ENCODE results near the gene TRAF2. TPM values are rescaled to one million over a fixed set of nuclear protein-coding genes. Genes with fewer than 3 reads are reported as not detected.

The TRAF2 gene
- polyA plus RNA-seq, 4 donors: 11.2 to 17.9 (median 14.8) TPM

- DNase-seq (ENCODE audit: low read depth in 4 of 4, low spot score in 2 of 4): no peak
Measured at GRCh38 chr9:136972335-136972734, 86.0 kb downstream of the TRAF2 start.

GRCh38 chr9:136972743-136973142 lies 86.4 kb downstream of the TRAF2 start:
- no peak for DNase-seq (ENCODE audit: low read depth in 4 of 4, low spot score in 2 of 4)

GRCh38 chr9:136973618-136974617 lies 87.6 kb downstream of the TRAF2 start:
- DNase-seq (ENCODE audit: low read depth in 4 of 4, low spot score in 2 of 4): no peak

GRCh38 chr9:136974817-136975535 lies 88.7 kb downstream of the TRAF2 start:
- no peak for DNase-seq (ENCODE audit: low read depth in 4 of 4, low spot score in 2 of 4)

GRCh38 chr9:136975644-136976043 lies 89.3 kb downstream of the TRAF2 start:
- DNase-seq (ENCODE audit: low read depth in 4 of 4, low spot score in 2 of 4): no peak

Other genes with a start within 250 kb of the TRAF2 start
- gene EGFL7, start 223.6 kb upstream of the TRAF2 start, polyA plus RNA-seq (ENCODE audit: insufficient read length in 4 of 4): 10 to 100 TPM; 50.5 to 85.7 (median 72.4) TPM
- 10 to 100 TPM; 39.4 to 61.8 (median 52.5) TPM for gene AGPAT2, start 199.1 kb upstream of the TRAF2 start, polyA plus RNA-seq (ENCODE audit: insufficient read length in 4 of 4)
- 10 to 100 TPM; 28.5 to 47.3 (median 40.1) TPM for gene DIPK1B, start 173.9 kb upstream of the TRAF2 start, polyA plus RNA-seq (ENCODE audit: insufficient read length in 4 of 4)
- 1 to 10 TPM in 3 of 4 donors, under 1 TPM in 1; 0.47 to 2.0 (median 1.4) TPM for gene LCN10, start 143.6 kb upstream of the TRAF2 start, polyA plus RNA-seq (ENCODE audit: insufficient read length in 4 of 4)
- gene LCN6, start 138.0 kb upstream of the TRAF2 start, polyA plus RNA-seq (ENCODE audit: insufficient read length in 4 of 4): not detected
- gene LCN8, start 128.3 kb upstream of the TRAF2 start, polyA plus RNA-seq (ENCODE audit: insufficient read length in 4 of 4): under 1 TPM in 3 of 4 donors, not detected in 1; 0.25 to 0.55 (median 0.49) TPM
- gene LCN15, start 122.0 kb upstream of the TRAF2 start, polyA plus RNA-seq (ENCODE audit: insufficient read length in 4 of 4): under 1 TPM; 0.07 to 0.17 (median 0.12) TPM
- 100 to 1,000 TPM in 1 of 4 donors, 10 to 100 TPM in 3; 68.8 to 101 (median 78.3) TPM for gene TMEM141, start 95.2 kb upstream of the TRAF2 start, polyA plus RNA-seq (ENCODE audit: insufficient read length in 4 of 4)
- 1 to 10 TPM; 3.7 to 7.7 (median 5.4) TPM for gene CCDC183, start 90.2 kb upstream of the TRAF2 start, polyA plus RNA-seq (ENCODE audit: insufficient read length in 4 of 4)
- gene RABL6, start 78.6 kb upstream of the TRAF2 start, polyA plus RNA-seq (ENCODE audit: insufficient read length in 4 of 4): 10 to 100 TPM; 55.1 to 83.6 (median 75.9) TPM
- gene AJM1, start 44.0 kb upstream of the TRAF2 start, polyA plus RNA-seq (ENCODE audit: insufficient read length in 4 of 4): 1 to 10 TPM in 3 of 4 donors, under 1 TPM in 1; 0.68 to 1.8 (median 1.3) TPM
- gene PHPT1, start 37.1 kb upstream of the TRAF2 start, polyA plus RNA-seq (ENCODE audit: insufficient read length in 4 of 4): 100 to 1,000 TPM in 3 of 4 donors, 10 to 100 TPM in 1; 60.1 to 135 (median 115) TPM
- 10 to 100 TPM in 2 of 4 donors, 1 to 10 TPM in 2; 3.5 to 13.4 (median 8.9) TPM for gene MAMDC4, start 34.2 kb upstream of the TRAF2 start, polyA plus RNA-seq (ENCODE audit: insufficient read length in 4 of 4)
- 100 to 1,000 TPM; 342 to 455 (median 391) TPM for gene EDF1, start 20.2 kb upstream of the TRAF2 start, polyA plus RNA-seq (ENCODE audit: insufficient read length in 4 of 4)
- gene FBXW5, start 58.2 kb downstream of the TRAF2 start, polyA plus RNA-seq (ENCODE audit: insufficient read length in 4 of 4): 10 to 100 TPM; 37.8 to 69.9 (median 60.6) TPM
- 1 to 10 TPM in 2 of 4 donors, under 1 TPM in 2; 0.51 to 1.2 (median 1.0) TPM for gene C8G, start 58.7 kb downstream of the TRAF2 start, polyA plus RNA-seq (ENCODE audit: insufficient read length in 4 of 4)
- 10 to 100 TPM; 15.7 to 53.5 (median 30.7) TPM for gene LCN12, start 65.8 kb downstream of the TRAF2 start, polyA plus RNA-seq (ENCODE audit: insufficient read length in 4 of 4)
- gene PTGDS, start 91.0 kb downstream of the TRAF2 start, polyA plus RNA-seq (ENCODE audit: insufficient read length in 4 of 4): 10 to 100 TPM; 34.0 to 80.6 (median 34.4) TPM
- under 1 TPM in 3 of 4 donors, not detected in 1; 0.08 to 0.41 (median 0.17) TPM for gene LCNL1, start 96.5 kb downstream of the TRAF2 start, polyA plus RNA-seq (ENCODE audit: insufficient read length in 4 of 4)
- gene PAXX, start 105.9 kb downstream of the TRAF2 start, polyA plus RNA-seq (ENCODE audit: insufficient read length in 4 of 4): 10 to 100 TPM; 22.4 to 53.2 (median 41.4) TPM
- 1 to 10 TPM in 1 of 4 donors, under 1 TPM in 3; 0.49 to 1.2 (median 0.74) TPM for gene CLIC3, start 110.1 kb downstream of the TRAF2 start, polyA plus RNA-seq (ENCODE audit: insufficient read length in 4 of 4)
- gene ABCA2, start 141.7 kb downstream of the TRAF2 start, polyA plus RNA-seq (ENCODE audit: insufficient read length in 4 of 4): 10 to 100 TPM; 36.4 to 60.9 (median 55.4) TPM
- gene FUT7, start 145.6 kb downstream of the TRAF2 start, polyA plus RNA-seq (ENCODE audit: insufficient read length in 4 of 4): under 1 TPM in 2 of 4 donors, not detected in 2; 0.08 to 0.12 TPM
- gene NPDC1, start 159.7 kb downstream of the TRAF2 start, polyA plus RNA-seq (ENCODE audit: insufficient read length in 4 of 4): 10 to 100 TPM; 19.8 to 46.8 (median 34.4) TPM
- 1 to 10 TPM; 2.8 to 6.0 (median 5.1) TPM for gene ENTPD2, start 167.5 kb downstream of the TRAF2 start, polyA plus RNA-seq (ENCODE audit: insufficient read length in 4 of 4)
- gene SAPCD2, start 184.0 kb downstream of the TRAF2 start, polyA plus RNA-seq (ENCODE audit: insufficient read length in 4 of 4): 10 to 100 TPM in 1 of 4 donors, 1 to 10 TPM in 3; 5.5 to 10.0 (median 8.6) TPM
- gene UAP1L1, start 191.0 kb downstream of the TRAF2 start, polyA plus RNA-seq (ENCODE audit: insufficient read length in 4 of 4): 1 to 10 TPM; 4.2 to 7.4 (median 5.9) TPM
- gene MAN1B1, start 200.5 kb downstream of the TRAF2 start, polyA plus RNA-seq (ENCODE audit: insufficient read length in 4 of 4): 10 to 100 TPM; 46.5 to 70.7 (median 63.1) TPM
- 10 to 100 TPM; 14.5 to 31.9 (median 25.1) TPM for gene DPP7, start 228.2 kb downstream of the TRAF2 start, polyA plus RNA-seq (ENCODE audit: insufficient read length in 4 of 4)